T follicular helper cell (primary cell): ENCODE data around the gene GATA5.
"Not testable (repeated sequence)": the region's sequence is repeated elsewhere in the genome, so short reads cannot be mapped to it uniquely, and the experiment has no call there.

Experiments
- DNase-seq: peaks from one replicate; pipeline ENCODE4 v3.0.0-alpha.2; 2020; ENCODE audit warnings: low read depth

The GATA5 gene

DNA sequence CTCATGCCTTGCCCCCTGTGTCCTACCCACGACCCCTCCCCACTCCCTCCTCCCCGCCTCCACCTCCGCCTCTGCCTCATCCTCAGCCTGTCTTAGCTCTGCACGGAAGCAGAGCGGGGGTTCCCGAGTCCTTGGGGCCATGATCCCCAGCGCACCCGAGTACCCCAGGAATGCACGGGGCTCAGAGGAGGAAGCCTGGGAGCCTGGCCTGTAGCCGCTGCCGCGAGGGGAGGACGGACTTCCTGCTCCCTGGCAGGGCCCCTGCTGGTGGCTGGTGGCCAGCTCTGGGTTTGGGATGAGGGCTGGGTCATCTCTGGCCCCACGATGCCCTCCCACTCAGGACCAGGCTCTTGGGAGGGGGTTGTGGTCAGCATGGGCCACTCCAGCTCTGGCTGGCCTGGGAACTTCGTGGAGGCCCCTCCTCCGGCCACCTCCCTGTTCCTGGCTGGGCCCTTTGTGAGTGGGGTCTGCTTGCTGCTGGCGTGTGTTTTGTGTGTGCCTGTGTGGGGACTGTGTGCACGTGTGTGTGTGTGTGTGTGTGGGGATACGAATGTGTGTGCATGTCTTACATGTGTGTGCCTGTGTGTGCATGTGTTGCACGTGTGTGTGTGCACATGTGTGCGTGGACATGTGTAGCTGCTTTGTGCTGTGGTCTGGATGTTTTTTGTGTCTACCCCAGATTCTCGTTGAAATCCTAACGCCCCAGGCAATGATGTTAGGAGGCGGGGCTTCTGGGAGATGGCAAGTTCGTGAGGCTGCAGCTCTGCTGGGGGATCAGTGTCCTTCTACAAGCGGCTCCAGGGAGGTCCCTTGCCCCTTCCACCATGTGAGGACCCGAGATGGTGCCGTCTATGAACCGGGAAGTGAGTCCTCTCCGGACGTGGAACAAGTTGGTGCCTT is 47.1 kb downstream of the GATA5 start:
- no peak for DNase-seq

- no peak for DNase-seq
Measured at GRCh38 chr20:62428002-62428372, 47.8 kb downstream of the GATA5 start.

GRCh38 chr20:62427172-62428001 is 48.4 kb downstream of the GATA5 start, which contains the start of gene RBBP8NL:
Gene RBBP8NL, minus strand, starts transcription at chr20:62427539. Its CDS starts 7,892 bp downstream, at chr20:62419647.
- DNase-seq = no peak

- DNase-seq = no peak
Measured at GRCh38 chr20:62426699-62427131, 49.1 kb downstream of the GATA5 start.

DNA sequence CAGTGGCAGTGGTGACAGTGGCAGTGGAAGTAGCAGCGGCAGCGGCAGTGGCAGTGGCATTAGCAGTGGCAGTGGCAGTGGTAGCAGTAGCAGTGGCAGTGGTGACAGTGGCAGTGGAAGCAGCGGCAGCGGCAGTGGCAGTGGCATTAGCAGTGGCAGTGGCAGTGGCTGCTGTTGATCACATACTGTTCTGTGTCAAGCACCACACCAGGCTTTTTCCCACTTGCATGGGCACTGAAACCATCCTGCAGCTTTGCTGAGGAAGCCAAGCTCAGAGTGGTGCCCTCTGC is 49.8 kb downstream of the GATA5 start:
- not testable (repeated sequence) for DNase-seq

GRCh38 chr20:62425281-62426058 is 50.3 kb downstream of the GATA5 start:
- DNase-seq = no peak

GRCh38 chr20:62424249-62425107 is 51.3 kb downstream of the GATA5 start:
- DNase-seq = no peak

DNA sequence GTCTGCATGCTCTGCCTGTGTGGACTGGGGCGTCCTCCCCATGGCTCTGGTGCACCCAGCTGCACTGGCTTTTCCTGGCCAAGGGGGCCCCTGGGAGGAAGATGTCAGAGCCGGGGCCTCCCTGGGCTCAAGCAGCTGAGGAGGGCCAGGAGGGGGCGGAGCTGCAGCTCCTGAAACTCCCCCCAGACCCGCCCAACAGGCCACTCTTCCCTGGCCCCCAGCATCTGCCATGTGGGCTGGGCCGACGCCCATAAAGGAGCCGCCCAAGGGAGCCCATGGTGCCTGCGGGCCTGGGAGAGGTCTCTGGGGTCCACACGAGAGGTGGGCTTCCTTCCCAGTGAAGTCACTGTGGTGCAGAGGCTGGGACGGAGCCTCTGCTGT is 52.5 kb downstream of the GATA5 start:
- DNase-seq = no peak

GRCh38 chr20:62422636-62423325 is 53.0 kb downstream of the GATA5 start:
- DNase-seq = no peak

GRCh38 chr20:62421716-62421990 is 54.1 kb downstream of the GATA5 start:
- no peak for DNase-seq

- DNase-seq = no peak
Measured at GRCh38 chr20:62420846-62421715, 54.7 kb downstream of the GATA5 start.

GRCh38 chr20:62419759-62420158 is 56.0 kb downstream of the GATA5 start:
- no peak for DNase-seq

DNA sequence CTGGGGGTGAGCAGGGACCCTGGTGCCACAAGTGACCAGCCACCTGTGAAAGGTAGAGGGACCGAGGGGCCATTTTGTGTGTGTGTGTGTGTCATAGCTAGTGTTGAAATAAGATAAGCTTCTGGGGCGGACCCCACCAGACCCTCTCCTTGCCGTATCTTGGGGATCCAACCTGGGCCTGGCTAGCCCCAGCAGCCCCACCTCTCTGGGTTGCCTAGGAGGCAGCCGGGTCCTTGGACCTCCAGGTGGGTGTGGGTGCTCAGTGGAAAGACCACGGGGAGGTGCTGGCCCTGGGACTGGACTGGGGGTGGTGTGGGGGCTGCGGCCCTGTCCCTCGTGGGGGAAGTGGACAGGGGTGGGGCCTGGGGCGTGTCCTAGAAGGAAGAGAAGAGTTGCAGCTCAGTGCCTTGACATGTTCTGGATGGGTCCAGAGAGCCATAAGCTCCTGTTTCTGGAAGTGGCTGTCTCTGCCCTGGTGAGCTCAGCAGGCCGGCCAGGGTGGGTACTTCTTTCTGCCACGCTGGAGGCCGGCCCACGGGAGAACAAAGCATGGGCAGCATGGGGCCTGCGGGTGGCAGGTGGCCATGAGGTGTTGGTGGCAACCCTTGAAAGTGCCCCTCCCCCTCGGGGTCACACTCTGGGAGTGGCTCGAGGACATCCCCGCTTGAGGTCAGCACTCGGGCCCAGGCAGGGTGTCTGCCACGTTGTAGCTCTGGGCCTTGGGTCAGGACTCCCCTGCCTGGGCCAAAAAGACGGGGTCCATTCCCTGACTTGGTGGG is 56.9 kb downstream of the GATA5 start:
- no peak for DNase-seq

DNA sequence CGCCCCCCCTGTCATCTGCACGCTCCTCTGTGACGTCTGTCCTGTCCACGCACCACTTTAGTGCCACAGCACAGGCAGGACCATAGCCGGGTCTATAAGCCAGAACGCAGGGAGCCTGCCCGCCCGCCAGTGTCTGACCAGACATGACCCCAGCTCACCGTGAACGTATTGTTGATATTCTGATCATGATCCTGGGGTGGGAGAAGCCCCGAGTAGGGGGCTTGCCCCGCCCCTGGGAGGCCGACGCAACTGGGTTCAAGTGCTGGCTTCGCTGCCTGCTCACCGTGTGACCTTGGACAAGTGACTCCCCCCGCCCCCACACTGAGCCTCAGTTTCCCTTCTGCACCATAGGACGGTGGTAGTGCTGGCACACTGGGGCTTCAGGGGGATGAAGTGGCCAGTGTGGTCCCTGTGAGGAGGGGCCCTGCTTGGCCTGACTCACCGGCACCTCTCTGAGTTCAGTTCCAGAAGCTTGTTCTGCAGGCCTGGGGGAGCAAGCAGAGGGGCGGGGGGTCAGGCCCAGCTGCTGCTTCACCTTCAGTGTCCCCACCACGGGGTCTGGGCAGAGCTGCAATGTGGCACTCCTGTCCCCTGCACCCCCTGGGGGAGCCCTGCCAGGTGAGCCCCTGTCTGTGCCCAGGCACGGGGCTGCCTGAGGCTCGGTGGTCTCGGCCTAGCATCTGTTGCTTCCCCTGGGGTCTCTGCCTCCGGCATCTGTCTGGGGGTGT is 57.6 kb downstream of the GATA5 start:
- no peak for DNase-seq

GRCh38 chr20:62416651-62417637 is 58.9 kb downstream of the GATA5 start:
- no peak for DNase-seq

DNA sequence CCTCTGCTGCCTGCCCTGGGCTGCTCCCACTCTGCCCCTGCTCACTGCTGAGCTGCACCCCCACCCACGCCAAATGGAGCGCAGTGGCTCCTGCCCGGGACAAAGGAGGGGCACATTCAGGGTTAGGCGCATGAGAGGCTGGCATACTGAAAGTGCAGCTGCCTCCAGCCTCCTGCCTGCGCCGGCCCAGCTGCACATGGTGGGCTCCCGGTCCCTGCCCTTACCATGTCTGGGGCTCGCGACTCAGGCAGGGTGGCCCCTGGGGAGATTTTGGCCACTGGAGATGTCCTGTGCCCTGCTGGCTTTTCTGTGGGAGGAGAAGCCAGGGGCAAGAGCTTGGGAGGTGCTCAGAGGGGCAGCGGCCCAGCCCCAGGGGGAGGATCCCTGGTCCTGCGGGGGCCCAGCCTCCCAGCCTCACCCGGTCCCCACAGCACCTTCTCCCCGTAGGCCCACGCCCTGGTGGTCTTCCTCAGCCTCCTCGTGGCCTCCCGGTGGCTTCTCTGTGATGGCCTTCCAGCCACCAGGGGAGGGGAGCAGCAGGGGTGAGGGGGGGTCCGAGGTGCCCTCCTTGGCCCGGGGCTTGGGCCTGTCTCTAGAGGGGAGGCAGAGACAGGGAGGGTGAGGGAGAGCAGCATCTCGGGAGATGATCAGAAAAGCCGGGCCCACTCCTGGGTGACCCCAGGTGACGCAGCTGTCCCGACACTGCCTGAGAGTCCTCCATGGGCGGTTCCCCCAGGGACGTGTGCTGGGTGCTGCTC is 60.3 kb downstream of the GATA5 start:
- no peak for DNase-seq
